Left kidney (tissue), 2 donors: ENCODE data around the gene LST1. TPM values are rescaled to one million over a fixed set of nuclear protein-coding genes. Genes with fewer than 3 reads are reported as not detected.

Source experiments
- DNase-seq: peaks from one replicate; pipeline ENCODE4 v3.0.0-alpha.2; 2013
- polyA plus RNA-seq: library from polyadenylated mRNA; unstranded; fragments of 120-200 nt; gene quantifications from one replicate; pipeline ENCODE4 v1.2.1, GENCODE V29; 2013; ENCODE audit not compliant: insufficient read length

The LST1 gene
- polyA plus RNA-seq, 1 donor, result 2.6 TPM

DNA sequence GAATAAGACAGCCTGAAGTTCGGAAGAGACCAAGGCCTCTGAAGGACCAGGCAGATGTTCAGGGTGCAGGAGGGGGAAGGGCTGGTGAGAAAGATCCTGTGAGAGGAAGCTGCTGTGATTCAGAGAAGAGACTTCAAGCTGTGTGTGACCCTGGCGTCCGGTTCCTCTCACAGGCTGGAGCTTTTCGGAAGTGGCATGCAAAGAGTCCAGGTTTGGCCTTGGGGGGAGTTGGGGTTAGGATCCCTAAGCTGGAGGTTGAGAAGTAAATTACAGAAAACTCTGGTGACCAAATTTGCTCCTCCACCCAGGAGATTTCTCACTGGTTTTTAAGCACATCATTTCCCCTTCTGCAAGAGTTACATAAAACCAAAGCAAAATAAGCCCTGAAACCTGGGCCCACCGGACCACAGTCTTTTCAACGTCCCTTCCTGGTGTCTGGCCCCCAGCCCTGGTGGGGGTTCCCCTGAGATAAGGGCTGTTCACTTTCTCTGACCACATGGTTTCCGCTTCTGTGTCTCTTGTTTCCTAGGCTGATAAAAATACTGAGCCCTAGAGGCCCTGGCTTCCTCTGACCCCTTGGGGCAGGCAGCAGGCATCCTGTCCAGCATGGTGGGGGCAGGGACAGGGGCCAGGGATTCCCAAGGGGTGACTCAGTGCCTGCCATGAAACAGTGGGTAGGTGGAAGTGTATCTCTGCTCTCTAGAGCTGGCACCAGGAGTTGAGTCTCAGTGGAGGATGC is 25.9 kb upstream of the LST1 start:
- no peak for DNase-seq

DNA sequence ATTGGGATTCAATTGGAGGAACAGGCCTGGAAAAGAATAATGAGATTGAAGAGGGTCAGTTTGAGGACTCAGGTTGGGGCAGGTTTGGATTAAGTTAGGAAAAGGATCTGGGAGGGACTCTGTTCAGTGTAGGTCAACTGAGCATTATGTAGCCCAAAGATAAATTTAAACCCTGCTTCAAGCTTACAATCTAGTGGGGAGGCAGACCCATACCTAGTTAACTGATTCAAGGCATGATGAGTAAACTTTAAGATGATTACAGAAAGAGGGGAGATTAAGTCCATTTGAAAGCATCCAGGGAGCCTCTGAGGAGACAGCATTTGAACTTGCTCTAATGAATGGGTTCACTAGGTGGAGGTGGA is 25.4 kb upstream of the LST1 start:
- DNase-seq, result no peak

- DNase-seq, result no peak
These were observed 18.3 kb upstream of the LST1 start for GRCh38 chr6:31567531-31568370.

DNA sequence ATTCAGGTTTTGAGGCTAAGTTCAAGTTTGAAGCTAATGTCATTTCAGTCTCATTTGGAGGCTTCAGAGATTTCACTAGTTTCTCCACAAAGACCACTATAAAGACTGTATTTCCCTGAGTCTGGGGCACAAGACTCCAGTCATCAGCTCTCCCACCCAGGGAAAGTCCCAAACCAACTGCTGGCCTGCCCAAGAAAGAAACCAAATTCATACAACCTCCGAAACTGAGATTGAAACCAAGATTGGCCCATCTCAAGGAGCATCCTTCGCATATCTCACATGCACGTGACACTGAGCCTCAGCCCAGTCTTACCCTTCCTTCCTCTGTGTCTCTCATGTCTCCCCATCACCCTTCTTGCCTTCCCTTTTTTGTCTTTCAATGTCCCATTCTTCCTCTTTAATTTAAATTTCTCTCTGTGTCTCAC is 17.5 kb upstream of the LST1 start:
- no peak for DNase-seq

GRCh38 chr6:31569861-31570536 is 16.1 kb upstream of the LST1 start:
- no peak for DNase-seq

DNA sequence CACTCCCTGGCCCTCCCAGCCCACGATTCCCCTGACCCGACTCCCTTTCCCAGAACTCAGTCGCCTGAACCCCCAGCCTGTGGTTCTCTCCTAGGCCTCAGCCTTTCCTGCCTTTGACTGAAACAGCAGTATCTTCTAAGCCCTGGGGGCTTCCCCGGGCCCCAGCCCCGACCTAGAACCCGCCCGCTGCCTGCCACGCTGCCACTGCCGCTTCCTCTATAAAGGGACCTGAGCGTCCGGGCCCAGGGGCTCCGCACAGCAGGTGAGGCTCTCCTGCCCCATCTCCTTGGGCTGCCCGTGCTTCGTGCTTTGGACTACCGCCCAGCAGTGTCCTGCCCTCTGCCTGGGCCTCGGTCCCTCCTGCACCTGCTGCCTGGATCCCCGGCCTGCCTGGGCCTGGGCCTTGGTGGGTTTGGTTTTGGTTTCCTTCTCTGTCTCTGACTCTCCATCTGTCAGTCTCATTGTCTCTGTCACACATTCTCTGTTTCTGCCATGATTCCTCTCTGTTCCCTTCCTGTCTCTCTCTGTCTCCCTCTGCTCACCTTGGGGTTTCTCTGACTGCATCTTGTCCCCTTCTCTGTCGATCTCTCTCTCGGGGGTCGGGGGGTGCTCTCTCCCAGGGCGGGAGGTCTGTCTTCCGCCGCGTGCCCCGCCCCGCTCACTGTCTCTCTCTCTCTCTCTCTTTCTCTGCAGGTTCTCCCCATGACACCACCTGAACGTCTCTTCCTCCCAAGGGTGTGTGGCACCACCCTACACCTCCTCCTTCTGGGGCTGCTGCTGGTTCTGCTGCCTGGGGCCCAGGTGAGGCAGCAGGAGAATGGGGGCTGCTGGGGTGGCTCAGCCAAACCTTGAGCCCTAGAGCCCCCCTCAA is 13.8 kb upstream of the LST1 start, which contains the start of gene LTA:
LTA (plus strand) TSS at position 249 of the 871 bp plus-strand sequence; CDS start at position 703, 454 bp downstream.
- no peak for DNase-seq

DNA sequence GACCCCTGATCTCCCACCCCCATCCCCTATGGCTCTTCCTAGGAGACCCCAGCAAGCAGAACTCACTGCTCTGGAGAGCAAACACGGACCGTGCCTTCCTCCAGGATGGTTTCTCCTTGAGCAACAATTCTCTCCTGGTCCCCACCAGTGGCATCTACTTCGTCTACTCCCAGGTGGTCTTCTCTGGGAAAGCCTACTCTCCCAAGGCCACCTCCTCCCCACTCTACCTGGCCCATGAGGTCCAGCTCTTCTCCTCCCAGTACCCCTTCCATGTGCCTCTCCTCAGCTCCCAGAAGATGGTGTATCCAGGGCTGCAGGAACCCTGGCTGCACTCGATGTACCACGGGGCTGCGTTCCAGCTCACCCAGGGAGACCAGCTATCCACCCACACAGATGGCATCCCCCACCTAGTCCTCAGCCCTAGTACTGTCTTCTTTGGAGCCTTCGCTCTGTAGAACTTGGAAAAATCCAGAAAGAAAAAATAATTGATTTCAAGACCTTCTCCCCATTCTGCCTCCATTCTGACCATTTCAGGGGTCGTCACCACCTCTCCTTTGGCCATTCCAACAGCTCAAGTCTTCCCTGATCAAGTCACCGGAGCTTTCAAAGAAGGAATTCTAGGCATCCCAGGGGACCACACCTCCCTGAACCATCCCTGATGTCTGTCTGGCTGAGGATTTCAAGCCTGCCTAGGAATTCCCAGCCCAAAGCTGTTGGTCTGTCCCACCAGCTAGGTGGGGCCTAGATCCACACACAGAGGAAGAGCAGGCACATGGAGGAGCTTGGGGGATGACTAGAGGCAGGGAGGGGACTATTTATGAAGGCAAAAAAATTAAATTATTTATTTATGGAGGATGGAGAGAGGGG is 12.6 kb upstream of the LST1 start:
- no peak for DNase-seq

GRCh38 chr6:31574106-31575061 is 11.7 kb upstream of the LST1 start:
- DNase-seq, result no peak

DNA sequence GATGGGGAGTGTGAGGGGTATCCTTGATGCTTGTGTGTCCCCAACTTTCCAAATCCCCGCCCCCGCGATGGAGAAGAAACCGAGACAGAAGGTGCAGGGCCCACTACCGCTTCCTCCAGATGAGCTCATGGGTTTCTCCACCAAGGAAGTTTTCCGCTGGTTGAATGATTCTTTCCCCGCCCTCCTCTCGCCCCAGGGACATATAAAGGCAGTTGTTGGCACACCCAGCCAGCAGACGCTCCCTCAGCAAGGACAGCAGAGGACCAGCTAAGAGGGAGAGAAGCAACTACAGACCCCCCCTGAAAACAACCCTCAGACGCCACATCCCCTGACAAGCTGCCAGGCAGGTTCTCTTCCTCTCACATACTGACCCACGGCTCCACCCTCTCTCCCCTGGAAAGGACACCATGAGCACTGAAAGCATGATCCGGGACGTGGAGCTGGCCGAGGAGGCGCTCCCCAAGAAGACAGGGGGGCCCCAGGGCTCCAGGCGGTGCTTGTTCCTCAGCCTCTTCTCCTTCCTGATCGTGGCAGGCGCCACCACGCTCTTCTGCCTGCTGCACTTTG is 10.7 kb upstream of the LST1 start, which contains the start of gene TNF:
TNF (plus strand) TSS at position 231 of the 567 bp plus-strand sequence; CDS start at position 408, 177 bp downstream.
- no peak for DNase-seq

- DNase-seq, result no peak
These were observed 10.0 kb upstream of the LST1 start for GRCh38 chr6:31575952-31576685.

GRCh38 chr6:31576897-31577578 is 9.0 kb upstream of the LST1 start:
- no peak for DNase-seq

GRCh38 chr6:31577579-31577966 is 8.5 kb upstream of the LST1 start:
- no peak for DNase-seq

DNA sequence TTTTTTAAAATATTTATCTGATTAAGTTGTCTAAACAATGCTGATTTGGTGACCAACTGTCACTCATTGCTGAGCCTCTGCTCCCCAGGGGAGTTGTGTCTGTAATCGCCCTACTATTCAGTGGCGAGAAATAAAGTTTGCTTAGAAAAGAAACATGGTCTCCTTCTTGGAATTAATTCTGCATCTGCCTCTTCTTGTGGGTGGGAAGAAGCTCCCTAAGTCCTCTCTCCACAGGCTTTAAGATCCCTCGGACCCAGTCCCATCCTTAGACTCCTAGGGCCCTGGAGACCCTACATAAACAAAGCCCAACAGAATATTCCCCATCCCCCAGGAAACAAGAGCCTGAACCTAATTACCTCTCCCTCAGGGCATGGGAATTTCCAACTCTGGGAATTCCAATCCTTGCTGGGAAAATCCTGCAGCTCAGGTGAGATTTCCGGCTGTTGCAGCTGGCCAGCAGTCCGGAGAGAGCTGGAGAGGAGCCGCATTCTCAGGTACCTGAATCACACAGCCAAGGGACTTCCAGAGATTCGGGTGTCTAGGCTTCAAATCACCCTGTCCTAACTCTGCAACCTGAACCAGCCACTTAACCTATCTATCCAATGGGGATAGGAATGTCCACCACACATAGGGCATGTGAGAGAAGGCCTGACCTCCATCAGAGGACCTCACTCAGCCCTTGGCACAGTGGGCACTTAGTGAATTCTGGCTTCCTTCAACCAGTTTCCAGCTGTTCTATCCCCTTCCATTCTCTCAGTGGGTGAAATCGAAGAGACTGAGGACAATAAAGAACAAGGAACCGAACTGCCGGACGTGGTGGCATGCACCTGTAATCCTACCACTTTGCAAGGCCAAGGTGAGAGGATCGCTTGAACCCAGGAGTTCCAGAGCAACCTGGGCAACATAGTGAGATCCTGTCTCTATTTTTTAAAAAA is 7.6 kb upstream of the LST1 start:
- DNase-seq, result no peak

DNA sequence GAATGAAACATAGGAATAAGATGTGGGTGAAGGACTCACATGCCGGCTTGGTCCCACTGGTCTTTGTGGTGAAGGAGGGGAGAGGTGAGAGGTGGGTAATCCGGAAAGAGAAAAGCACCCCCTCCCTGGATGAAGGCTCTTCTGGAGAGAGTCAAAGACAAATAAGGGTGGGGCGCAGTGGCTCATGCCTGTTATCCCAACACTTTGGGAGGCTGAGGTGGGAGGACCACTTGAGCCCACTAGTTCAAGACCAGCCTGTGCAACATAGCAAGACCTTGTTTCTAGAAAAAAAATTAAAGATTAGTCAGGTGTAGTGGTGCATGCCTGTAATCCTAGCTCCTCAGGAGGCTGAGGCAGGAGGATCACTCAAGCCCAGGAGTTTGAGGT is 7.0 kb upstream of the LST1 start:
- no peak for DNase-seq

DNA sequence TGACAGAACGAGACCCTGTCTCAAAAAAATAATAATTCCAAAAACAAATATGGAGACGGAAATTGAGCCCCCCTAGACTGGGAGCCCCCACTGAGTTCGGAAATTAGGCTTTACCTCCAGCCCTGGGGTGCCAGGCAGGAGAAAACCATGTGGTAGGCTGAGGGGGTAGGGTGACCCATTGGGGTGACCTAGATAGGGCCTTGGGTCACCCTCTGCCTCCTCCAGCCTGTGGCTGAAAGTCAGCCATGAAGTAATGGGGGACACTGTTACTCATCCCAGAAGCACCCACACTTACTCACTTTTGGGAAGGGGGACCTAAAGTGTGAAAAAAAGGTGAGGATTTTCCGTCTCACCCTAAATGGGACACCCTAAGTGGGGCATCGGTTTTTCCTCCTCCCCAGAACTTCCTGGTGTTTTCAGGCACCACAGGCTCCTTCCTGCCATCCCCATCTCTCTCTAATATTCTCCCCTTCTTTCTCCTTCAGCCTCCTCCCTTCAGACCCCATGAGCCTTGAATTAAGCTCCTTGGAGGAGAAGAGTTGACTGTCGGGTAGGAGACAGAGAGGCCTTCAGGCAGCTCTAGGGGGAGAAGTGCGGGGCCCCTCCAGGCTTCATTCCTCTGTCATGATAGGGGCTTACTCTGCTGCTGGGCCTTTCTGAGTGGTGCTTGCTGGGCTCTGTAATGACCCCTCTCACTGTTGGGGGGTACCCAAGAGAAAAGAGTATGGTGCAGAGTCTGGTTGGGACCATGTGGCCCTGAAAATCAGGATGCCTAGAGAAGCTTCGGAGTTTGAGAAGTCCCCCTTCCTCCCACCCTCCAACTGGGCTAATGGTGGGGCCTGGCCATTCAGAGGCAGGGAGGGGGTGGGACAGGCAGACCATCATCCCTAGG is 6.3 kb upstream of the LST1 start:
- no peak for DNase-seq

DNA sequence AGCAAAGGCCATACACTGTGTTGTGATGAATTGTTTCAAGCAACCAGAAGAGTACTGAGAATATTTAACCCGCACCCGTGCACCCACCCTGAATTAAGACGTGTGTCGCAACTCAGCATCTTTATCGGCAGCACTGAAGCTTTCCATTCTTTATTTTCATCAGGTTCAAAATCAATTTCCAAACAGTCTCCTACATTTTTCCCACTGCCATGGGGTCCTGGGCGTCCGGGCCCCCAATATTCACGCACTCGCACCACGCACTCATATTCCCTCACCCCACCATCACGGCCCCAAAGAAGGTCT is 5.7 kb upstream of the LST1 start:
- DNase-seq, result no peak
